GM19372 (cell line): Measurements from ENCODE around the gene HLX.

Source experiments
- ATAC-seq: cut with Tn5 transposase; IDR thresholded peaks from one replicate; pipeline ENCODE4 v1.9.1; 2021; ENCODE audit warnings: mild to moderate bottlenecking, low read depth, moderate library complexity; ENCODE audit not compliant: unreplicated experiment

Gene HLX

DNA sequence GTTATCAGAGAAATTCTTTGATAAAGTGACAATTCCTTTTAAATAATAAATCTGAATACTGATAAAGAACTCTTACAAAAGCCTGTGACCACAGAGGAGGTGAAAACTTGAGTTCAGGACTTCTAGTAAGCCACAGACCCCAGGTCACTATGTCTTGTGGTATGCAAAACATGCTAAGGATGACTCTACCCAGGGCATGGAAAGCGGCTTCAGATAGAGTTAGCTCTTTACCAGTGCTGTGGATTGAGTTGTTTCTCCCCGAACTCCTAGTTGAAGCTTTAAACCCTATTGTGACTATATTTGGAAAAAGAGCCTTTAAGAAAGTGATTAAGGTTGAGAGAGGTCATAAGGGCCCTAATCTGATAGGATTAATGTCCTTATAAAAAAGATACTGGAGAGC lies 42.3 kb downstream of the HLX start:
- ATAC-seq, result no peak

DNA sequence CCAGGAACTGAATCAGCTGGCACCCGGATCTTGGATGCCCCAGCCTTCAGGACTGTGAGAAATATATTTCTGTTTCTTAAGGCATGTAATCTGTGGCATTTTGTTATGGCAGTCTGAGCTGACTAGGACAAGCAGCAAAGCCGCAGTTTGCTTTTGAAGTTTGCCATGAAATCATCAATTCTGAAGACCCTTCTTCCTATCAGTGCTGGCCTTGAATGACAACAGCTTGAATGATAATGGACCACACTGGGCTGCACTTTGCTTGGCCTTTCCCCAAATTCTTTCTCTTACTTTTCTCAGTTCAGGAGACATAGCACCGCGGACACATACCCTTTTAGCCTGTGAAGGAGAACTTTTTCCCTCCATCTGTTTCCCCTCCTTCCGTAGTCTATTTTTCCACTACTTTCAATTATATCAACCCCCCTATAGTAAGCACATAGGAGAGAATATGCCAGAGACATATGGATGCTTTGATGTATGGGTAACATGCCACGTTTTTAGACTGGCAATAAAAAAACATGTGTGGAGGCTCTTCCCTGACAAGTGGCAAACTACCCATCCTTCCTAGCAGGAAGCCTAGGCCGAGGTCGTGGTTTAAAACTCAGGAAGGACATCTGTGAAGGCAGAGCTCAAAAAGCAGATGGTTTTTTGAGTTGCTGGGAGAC lies 42.9 kb downstream of the HLX start:
- ATAC-seq, result no peak

DNA sequence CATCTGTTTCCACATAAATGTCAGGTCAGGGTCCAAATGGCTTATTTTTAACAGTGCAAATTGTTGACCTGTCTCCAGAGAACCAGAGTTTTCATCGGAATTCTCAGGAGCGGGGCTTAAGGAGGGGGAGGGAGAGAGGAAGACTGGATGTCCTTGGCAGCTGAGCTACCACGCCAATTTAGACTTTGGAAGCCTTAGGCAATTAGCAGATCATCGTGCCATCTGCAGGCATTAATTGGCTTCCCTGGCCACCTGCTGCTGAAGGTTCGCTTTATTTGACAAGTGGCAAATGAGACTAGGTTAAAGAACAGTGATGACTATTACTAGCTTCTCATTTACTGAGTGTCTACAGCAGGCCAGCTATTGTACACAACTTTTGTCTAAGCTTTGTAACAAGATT lies 43.7 kb downstream of the HLX start:
- no peak for ATAC-seq

DNA sequence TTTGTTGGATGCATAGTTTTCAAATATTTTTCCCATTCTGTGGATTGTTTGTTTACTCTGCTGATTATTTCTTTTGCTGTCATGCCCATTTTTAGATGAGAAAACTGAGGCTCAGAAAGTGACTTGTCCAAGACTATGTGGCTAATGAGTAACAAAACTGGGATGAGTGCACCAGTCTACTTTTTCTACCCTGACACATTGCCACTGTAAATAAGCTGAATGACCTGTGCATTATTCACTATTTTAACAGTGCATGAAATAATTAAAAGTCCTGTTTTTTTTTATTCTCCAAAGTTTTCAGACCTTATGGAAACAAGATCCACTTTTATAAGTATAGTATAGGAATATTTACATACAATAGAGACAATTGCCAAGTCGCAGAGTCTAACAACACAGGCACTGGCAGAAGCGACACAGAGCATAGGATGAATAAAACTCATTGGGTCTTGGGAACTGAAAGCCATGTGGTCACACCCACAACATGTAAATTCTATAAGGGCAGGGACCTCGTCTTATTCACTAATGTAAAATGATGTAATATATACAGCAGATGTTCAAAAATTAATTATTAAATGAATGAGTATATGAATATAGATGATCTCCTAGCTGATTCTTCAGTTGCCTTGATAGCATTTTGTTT lies 45.2 kb downstream of the HLX start:
- no peak for ATAC-seq

DNA sequence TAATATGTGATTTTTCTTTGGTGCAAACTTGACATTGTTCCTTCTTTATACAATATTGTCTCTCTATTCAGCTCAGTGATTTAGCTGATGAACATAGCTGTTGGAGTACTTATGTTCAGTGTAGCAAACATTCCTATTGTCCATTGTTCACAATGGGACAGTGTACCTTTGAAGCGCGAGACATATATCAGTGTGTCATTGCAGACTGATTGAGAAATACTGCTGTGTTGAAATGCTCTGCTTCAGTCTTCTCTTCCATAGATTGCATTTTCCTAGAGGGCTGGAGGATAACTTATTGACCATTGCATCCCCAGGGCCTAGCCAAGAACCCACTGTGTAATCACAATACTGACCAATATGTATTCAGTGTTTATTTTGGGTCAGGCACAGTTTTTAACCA lies 46.5 kb downstream of the HLX start:
- no peak for ATAC-seq

DNA sequence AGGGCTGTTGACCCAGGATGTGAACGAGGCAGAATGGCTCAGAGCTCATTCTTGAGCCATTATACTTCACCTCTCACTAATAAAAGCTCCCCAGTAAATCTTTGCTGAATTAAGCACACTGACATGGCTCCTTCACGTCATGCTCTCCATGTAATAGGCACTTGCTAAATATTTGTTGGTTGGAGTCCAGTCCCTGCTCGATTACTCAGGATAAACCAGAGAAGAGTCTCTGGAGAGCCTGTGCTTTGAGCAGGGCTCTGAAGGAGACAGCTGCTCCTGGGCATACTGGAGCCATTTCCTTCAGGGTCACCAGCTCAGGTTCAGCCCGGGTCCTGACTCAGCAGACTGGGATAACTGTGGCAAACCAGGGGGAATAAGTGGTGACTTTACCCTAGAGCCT lies 46.9 kb downstream of the HLX start:
- no peak for ATAC-seq

DNA sequence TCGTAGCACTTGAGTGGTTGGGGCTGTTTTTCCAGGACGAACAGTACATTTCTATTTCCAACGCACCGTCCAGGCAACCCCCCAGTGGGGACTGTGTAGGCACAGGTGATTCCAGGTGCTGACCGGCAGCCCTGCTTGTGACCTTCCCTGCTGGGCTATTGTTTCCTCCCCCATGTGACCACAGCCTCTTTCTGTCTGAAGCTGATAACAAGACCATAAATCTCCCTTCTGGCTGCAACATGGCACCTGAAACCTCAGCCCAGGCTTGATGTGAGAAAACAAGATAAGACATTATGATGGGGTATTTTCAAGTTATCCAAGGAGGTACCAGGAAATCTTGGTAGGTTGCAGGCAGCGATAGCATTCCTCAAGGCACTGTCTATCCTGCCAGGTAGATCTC lies 48.2 kb downstream of the HLX start:
- ATAC-seq, result no peak

DNA sequence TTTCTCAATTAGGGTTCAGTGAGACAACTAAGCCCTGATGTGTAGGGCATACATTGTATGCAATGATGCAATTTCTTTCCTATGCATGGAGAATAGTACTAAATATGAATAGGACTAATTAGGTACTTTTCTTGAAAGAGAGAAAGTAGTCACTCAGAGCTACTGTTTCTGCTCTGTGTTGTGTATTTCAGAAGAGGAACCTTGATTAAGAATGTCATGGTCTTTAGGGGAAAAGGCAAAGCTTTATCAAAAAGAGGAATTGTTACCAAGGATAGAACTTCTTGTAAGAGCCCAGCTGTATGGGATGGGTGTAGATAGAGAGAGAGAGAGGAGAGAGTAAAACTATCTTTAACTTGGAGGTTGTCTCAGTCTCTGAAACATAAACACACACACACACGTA lies 49.1 kb downstream of the HLX start:
- no peak for ATAC-seq

DNA sequence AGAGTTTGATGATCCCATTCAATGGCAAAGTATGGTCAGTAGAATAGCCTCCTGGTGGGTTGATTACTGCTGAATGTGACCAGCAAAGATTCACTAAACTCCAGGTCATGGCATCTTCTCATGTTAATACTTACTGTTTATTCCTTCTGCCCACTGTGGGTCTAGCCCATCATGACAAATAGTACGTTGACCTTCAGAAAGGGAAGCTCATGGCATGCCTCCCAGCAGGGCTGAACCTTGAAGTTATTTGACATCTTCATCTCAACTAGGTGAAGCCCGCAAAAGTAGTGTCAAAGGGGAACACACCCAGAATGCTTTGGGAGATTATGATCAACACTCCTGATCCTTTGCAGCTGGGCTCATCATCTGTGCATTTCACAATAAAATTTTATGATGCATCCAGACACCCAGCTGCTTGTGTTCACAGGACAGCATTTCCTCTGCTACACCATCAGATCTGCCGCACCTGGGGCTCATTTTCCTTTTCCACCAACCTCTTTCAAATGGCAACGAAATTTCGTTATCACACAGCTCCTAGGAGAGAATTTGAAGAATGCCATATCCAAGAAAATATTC lies 49.6 kb downstream of the HLX start:
- no peak for ATAC-seq

DNA sequence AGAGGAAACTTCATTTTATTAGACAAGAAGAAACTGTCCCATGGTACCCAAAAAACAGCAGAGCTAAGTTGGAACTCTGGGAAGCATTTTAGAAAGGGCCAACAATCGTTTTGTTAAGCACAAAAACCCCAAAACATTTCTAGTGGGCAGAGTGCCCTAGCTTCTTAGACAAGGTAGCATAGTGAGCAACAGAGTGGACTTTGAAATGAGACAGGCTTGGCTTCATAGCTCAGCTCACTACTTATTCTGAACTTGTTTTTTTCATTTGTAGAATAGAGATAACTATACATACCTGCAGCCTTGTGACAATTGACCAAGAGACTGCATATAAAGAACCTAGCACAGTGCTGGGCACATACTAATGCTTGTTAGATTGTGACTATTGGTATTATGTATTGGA lies 50.1 kb downstream of the HLX start:
- ATAC-seq, result no peak
